COLO668 (cell line): ENCODE results near the gene DLL3.
A peak's percentile ranks its signal among the peaks of the same experiment; 100 is the strongest.

Experiments
- DNase-seq: peaks from one replicate; lab custom pipeline; 2025; ENCODE audit not compliant: unreplicated experiment; lab: John Stamatoyannopoulos, UW

The DLL3 gene

DNA sequence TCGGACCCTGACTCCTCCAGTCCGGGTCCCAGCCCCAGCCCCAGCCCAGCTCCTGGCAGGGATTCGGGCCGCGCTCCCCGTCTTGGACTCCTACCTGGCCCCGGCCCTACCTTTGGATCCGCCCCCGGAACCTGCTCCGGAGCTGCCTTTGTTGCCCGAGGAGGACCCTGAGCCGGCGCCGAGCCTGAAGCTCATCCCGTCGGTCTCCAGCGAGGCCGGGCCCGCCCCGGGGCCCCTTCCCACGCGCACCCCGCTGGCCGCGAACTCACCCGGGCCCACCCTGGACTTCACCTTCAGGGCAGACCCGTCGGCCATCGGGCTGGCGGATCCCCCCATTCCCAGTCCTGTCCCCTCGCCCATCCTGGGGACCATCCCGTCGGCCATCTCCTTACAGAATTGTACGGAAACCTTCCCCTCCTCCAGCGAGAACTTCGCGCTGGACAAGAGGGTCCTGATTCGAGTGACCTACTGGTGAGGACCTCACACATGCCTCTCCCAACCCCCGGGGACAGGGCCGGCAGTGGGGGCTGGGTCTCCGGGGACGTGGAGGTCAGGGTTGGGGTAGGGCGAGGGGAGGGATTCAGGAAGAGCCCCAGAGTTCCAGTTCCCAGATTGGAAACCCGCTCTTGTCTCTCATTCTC lies 16.9 kb downstream of the DLL3 start:
- DNase-seq = no peak

DNA sequence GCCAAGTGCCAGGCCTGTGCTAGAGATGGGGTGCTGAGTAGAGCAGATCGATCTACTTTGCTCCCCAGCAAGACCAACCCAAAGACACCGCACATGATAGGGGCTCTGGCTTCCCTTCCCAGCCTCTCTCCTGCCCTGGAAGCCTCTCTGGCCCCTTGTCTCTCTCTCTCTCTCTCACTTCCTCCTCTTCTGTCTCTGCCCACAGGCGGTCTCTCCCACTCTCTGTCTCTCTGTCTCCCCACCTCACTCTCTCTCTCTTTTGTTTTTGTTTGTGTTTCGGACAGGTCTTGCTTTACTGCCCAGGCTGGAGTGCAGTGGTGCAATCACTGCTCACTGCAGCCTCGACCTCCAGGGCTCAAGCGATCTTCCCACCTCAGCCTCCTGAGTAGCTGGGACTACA lies 17.5 kb downstream of the DLL3 start:
- no peak for DNase-seq

DNA sequence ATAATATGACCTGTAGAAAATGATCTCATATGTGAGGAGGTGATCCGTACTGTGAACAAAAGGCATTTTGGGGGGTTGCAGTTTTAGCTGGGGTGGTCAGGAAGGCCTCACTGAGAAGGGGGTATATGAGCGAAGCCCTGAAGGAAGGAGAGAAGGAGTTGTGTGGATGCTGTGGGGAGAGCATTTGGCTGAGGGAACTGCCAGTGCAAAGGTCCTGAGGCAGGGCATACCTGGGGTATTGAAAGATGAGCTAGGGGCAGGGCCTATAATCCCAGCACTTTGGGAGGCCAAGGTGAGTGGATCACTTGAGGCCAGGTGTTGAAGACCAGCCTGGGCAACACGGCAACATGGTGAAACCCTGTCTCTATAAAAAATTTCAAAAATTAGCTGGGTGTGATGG lies 18.7 kb downstream of the DLL3 start:
- no peak for DNase-seq

DNA sequence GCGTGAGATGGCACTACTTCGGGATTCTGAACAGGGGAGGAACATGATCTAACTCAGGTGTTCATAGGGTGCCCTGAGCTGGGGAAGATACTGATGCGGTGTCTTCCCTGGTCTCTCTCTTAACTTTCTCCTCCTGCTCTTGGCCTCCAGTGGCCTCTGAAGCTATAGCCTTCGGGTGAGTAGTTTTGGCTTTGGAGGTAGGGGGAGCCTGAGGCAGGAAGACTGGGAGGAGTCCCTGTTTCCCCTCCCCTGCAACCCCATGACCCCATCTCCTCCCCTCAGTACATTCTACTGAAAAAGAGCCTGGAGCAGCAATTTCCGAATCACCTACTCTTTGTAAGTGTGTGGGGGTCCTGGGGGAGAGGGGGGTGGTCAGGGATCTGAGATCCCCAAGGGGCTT lies 19.7 kb downstream of the DLL3 start:
- no peak for DNase-seq

DNA sequence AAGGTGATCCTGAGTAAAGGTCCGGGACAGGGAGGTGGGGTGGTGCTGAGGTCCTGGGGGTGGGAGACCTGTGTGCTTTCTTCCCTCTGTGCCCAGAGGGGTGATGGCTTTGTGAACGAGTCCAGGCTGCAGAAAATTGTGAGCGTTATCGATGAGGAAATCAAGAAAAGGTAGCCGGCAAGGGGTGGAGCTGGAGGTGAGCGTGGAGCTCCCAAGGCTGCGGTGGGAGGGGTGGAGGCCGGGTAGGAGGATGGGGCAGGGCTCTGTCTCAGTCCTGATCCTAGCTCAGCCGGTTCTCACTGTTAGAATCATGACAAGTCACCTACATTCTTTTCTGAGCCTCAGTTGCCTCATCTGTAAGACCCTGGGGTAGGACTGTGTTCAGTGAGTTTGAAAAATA lies 20.2 kb downstream of the DLL3 start:
- DNase-seq = no peak

DNA sequence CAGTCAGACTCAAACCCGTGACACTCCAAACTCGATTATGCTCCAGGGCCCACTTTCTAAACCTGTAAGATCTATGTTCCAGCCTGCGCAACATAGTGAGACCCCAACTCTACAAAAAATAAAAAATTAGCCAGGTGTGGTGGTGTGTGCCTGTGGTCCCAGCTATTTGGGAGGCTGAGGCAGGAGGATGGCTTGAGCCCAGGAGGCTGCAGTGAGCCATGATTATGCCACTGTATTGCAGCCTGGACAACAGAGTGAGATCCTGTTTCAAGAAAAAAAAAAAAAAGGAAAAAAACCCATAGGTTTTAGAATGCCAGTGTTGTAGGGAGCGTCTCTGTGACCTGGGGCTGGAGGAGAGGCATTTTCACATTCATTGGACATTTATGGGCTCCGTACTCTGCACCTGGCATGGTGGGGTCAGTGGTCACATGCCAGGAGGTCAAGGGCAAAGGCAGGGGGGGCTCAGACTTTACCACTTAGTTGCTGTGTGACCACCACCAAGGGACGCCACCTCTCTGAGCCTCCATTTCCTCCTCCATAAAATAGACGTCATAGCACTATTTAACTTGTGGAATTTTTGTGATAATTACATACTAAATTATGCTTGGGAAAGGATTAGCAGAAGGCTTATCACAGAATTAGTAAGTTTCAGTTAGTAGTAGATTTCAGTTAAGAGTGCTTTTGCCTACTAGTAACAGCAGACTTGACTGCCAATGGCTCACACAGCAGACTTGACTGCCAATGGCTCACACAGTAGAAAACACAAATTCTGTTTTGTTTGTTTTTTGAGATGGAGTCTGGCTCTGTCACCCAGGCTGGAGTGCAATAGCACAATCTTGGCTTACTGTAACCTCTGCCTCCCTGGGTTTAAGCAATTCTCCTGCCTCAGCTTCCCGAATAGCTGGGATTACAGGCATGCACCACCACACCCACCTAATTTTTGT lies 22.1 kb downstream of the DLL3 start:
- no peak for DNase-seq

DNA sequence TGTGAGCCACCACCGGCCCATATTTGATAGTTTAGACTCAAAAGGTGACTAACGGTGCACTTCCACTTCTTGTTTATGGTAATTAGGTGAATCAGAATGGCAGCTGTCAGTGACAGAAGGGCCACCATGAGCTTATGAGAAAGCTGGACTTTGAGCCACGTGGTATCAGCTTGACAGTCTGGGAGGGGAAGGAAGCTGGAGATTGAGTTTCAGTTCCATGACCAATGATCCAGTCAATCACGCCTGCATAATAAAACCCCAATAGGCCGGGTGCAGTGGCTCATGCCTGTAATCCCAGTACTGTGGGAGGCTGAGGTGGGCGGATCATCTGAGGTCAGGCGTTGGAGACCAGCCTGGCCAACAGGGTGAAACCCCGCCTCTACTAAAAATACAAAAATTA lies 25.7 kb downstream of the DLL3 start:
- no peak for DNase-seq

DNA sequence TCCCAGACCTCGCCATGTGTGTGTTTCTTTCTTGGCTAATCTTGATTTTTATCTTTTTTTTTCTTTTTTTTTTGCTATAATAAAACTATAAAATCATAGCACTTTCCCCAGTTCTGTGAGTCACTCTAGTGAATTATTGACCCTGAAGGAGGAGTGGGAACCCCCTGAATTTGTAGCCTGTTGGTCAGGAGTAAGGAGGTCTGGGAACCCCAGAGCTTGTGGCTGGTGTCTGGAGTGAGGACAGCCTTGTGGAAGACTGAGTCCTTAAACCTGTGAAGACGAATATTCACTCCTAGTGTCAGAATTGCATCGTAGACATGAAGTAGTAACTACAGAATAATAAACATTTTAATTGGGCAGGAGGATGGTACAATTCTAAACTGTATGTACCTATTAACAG lies 26.5 kb downstream of the DLL3 start:
- DNase-seq = no peak

DNA sequence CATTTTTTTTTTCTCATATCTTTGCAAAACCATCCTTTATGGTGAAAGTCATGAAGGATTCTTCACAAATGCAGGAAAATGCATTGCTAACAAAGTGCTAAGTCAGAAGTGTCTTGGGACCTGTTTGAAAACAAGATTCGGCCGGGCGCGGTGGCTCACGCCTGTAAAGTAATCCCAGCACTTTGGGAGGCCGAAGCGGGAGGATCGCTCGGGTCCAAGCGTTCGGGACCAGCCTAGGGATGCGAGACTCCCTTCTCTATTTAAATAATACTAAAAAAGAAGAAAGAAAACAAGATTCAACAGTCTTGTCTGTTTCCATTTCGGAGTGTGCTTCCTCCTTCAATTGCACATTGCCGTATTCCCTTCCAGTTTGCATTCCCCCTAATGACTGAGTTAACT lies 33.1 kb downstream of the DLL3 start:
- DNase-seq = peak; percentile 15

DNA sequence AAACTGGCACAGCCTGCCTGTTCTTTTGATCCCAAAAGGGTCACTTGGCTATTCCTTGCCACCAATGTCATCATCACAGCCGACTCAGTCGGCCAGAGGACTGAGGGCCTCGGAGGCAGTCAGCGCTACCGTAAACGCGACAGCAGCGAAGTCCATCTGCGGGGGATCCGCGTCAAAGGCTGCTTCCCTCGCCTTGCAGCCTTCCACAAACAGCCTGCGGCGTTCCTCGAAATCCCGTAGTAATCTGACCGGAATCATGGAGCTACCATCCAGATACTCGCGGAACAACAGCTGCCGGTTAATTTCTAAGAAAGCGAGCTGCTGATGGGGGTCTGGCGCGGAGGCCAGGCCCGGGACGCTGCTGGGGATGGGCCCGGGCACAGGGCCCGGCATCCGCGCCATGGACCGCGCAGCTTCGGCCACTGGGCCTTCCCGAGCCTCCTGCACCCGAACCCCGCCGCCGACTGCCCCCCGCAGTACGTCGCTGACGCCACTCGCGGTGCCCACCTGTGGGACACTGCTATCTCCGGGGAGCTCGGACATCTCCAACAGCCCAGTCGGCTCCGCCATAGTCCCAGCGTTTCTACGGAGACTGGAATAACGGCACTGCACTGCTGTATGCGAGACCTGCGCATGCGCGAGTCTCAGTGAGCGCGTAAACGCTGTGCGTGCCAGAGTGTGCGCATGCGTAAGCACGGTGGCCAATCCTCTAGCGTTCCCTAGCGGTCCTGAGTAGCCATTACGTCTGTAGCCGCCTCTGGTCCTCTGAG lies 33.7 kb downstream of the DLL3 start, which contains the start of gene EID2B:
EID2B (minus strand) TSS at position 620 of the 770 bp plus-strand sequence; CDS start at position 570, 50 bp downstream.
- DNase-seq = peak; percentile 96

DNA sequence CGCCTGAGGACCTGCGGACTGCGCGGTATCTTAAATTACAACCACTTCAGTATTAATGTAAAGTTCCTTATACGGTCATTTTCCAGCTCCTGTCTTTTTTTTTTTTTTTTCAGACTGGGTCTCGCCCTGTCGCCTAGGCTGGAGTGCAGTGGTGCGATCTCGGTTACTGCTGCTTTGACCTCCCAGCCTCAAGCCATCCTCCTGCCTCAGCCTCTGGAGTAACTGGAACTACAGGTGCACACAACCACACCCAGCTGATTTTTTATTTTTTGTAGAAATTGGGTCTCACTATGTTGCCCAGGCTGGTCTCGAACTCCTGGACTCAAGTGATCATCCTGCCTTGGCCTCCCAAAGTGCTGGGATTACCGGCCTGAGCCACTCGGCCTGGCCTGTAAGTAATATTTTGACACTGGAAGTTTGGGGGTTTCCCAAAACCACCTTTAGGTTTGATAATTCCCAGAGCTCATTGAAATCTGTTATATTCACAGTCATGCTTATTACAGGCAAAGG lies 34.3 kb downstream of the DLL3 start:
- DNase-seq = no peak

DNA sequence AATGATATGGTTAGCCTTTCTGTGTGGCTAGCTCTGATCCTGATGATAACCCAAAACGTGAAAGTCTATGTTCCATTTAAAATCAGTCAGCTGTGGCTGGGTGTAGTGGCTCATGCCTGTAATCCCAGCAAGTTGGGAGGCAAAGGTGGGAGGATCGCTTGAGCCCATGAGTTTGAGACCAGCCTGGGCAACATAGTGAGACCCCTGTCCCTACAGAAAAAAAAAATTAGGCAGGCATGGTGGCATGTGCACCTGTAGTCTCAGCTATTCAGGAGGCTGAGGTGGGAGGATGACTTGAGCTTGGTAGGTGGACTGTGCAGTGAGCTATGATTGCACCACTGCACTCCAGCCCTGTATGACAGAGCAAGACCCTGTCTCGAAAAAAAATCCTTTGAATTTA lies 35.0 kb downstream of the DLL3 start:
- DNase-seq = no peak

DNA sequence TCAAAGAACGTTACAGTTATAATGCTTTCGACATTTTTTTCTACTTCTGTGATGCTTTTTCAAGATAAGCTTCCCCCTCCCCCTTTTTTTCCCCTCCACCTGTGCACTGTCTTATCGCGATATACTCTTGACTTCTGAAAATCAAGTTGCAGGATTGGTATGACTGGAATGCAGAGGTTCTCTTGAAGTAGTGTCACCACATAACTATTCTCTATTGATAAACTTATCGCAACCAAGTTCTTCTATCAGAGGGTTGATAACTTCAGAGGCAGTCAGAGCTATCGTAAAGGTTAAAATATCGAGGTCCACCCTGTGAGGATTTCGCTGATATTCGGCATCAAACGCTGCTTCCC lies 40.4 kb downstream of the DLL3 start:
- no peak for DNase-seq

DNA sequence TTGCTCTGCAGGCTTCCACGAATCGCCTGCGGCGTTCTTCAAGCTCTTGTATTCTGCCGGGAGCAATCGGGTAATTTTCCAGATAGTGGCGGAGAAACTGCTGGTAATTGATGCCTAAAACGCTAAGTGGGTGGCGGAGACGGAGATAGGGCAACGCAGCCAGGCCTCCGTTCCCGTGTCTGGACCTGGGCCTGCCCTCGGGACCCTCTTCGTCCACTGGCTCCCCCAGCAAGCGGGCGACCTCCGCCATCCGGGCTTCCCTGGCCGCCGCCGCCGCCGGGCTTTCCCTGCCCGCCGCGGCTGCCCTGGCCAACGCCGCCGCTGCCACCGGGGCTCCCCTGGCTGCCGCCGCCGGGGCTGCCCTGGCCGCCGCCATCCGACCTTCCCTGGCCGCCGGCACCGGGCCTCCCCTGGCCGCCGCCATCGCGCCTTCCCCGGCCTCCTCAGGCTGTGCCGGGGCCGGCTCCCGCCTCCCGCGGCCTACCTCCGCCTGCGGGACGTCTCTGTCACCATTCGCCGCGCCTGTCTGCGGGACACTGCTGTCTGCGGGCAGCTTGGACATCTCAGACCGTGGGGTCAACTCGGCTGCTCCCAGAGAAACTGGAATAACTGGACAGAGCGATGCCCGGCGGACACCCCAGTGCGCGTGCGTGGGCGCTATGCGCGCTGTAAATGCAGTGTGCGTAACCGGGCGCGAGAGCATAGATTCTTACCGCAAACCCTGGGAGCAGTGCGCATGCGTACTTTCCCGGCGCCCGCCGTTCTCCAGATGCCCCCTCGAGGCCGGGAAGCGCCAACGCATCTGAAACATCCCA lies 41.0 kb downstream of the DLL3 start, which contains the start of gene EID2:
EID2 (minus strand) TSS at position 644 of the 815 bp plus-strand sequence; CDS start at position 562, 82 bp downstream.
- DNase-seq = peak; percentile 94

DNA sequence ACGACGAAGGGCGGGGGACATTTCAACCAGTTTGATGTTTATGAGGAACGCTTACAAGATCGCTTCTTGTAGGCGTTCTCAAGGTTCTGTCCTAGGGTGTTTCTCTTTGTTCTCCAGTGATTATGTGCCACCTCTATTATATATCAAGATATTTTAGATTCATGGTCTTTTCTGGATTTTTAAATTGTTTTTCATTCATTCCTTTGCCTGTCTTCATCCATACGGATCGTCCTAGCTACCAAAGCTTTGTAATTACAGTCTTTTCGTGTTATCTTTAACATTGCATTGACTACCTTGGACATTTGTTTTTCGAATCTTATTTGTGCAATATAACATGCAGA lies 41.6 kb downstream of the DLL3 start:
- no peak for DNase-seq

DNA sequence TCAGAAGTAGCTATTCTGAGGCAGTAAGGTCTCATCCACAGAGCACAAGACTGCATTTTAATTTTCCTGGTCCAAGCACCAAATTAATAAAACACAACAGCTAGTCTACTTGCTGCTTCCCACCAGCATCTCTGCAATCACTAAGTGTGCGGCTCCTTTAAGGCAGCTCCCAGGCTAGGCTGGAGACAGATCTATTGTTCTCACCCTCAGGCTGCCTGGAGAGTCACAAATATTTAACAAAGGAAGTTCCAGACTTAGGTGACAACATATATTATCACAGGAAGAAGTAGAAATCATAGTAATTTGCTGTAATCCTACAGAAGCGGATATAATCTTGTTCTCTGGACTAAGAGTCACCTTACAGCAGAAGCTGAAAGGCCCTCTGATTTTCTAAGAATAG lies 43.5 kb downstream of the DLL3 start:
- DNase-seq = no peak

DNA sequence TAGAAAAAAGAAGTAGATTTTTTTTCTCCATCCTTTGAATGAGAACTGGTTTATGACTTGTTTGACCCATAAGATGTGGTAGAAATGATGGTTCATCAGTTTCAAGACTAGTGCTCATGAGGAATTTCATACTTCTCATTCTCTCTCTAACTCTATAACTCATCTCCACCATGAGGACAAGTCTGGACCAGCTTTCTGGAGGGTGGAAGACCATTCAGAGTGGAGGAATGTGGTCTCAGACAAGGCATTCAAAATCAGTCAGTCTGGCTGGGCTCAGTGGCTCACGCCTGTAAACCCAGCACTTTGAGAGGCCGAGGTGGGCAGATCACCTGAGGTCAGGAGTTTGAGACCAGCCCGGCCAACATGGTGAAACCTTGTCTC lies 44.7 kb downstream of the DLL3 start:
- DNase-seq = no peak

DNA sequence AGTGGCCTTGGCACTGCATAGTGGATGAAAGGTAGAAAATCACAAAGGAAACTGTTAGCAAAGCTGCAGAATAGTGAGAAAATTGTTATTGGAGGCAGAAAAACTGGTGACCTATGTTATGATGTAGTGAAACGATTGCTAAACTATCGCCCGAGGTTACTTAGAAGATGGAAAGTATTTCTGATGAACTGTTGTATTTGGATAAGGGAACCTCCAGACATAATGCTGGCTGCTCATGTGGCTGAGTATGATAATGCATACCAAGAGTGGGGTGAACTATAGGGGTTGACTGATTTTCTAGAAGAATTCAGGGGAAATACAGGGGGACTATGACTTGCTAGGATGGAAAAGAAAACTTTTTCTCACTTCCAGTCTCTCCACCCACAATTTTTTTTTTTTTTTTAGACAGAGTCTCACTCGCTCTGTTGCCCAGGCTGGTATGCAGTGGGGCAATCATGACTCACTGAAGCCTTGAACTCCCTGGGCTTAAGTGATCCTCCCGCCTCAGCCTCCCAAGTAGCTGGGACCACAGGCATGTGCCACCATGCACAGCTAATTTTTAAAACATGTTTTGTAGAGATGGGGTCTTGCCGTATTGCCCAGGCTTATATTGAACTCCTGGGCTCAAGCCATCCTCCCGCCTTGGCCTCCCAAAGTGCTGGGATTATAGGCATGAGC lies 45.6 kb downstream of the DLL3 start:
- no peak for DNase-seq

DNA sequence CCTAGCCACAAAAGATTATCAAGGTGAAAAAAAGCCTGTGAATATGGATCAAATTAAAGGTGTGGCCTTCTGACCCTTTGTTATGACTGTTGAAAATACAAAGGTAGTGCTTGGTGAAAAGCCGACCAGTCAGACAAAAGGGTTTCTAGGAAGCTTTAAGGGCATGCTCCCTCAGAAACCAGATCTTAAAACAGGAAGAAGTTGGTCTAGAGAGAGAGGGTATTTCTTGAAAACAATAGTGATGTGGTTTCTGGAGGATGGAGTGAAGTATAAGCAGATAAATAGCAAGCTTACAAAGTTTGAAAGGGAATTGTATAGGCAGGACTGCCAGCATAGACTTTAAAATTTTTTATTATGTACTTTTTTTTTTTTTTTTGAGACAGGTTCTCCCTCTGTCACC lies 46.2 kb downstream of the DLL3 start:
- no peak for DNase-seq

DNA sequence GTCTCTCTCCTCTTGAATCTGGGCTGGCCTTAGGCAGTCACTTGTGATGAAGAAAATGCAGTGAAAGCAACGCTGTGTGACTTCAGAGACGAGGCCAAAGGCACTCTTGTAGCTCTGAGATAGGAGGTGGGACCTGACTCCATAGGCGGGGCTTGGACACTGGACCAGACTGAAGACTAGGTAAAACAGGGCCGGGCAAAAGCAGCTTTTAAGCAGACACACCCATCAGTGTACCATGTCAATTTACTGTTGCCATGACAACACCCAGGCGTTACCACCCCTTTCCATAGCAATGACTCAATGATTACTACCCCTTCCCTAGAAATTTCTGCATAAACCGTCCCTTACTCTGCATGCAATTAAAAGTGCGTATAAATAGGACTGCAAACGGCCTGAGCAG lies 47.9 kb downstream of the DLL3 start:
- DNase-seq = no peak
